Common myeloid progenitor, CD34-positive (primary cell): ENCODE results near the gene MEI1.

Experiments
- CTCF ChIA-PET: fragments of 350-600 bp; sonication (Branson Sonifier 250); formaldehyde crosslinking; loops from one replicate; lab custom pipeline; 2021; ENCODE audit warnings: antibody characterized with exemption; lab: Charles Lee
- POLR2A ChIA-PET: fragments of 350-600 bp; sonication (Branson Sonifier 250); formaldehyde crosslinking; loops from one replicate; lab custom pipeline; 2021; ENCODE audit warnings: antibody characterized with exemption; lab: Charles Lee
- DNase-seq, 3 donors: peaks; one replicate each; pipeline versions ENCODE4 v3.0.0 to v3.0.0-alpha.2; 2013
- H3K27ac ChIP-seq, 2 experiments: 1 replicate in 1 of 2; 2 replicates in 1 of 2; pipeline ENCODE4 v1.7.0; 2013; ENCODE audit warnings: inconsistent platforms in 2 of 2, low read length in 2 of 2, mild to moderate bottlenecking in 2 of 2, low read depth in 1 of 2, moderate library complexity in 1 of 2; ENCODE audit not compliant: severe bottlenecking in 2 of 2, insufficient read depth in 1 of 2, poor library complexity in 1 of 2
- H3K27me3 ChIP-seq, 5 experiments: replicated peaks in 2 of 5; 1 replicate in 3 of 5; 2 replicates in 2 of 5; pipeline versions ENCODE4 v1.6.1 to v1.7.0; 2013; ENCODE audit warnings: low read length in 4 of 5, mild to moderate bottlenecking in 2 of 5, moderate library complexity in 2 of 5, inconsistent platforms in 1 of 5; ENCODE audit not compliant: insufficient read depth in 5 of 5, control insufficient read depth in 4 of 5
- H3K36me3 ChIP-seq, 4 experiments: 1 replicate in 2 of 4; 2 replicates in 2 of 4; pipeline versions ENCODE4 v1.6.1 to v1.7.0; 2013; ENCODE audit warnings: low read length in 3 of 4, control low read depth in 1 of 4, mild to moderate bottlenecking in 1 of 4; ENCODE audit not compliant: control insufficient read depth in 4 of 4, insufficient read depth in 4 of 4
- H3K4me1 ChIP-seq, 4 experiments: 1 replicate in 3 of 4; 2 replicates in 1 of 4; pipeline versions ENCODE4 v1.6.1 to v1.7.1; 2013; ENCODE audit warnings: low read length in 3 of 4, mild to moderate bottlenecking in 3 of 4, control low read depth in 1 of 4, inconsistent platforms in 1 of 4, moderate library complexity in 1 of 4; ENCODE audit not compliant: control insufficient read depth in 4 of 4, insufficient read depth in 4 of 4; ENCODE audit errors: control extremely low read depth in 1 of 4
- H3K4me3 ChIP-seq, 7 experiments: 1 replicate in 4 of 7; 2 replicates in 3 of 7; pipeline versions ENCODE4 v1.5.1 to v1.7.0; 2013; ENCODE audit warnings: mild to moderate bottlenecking in 7 of 7, low read length in 6 of 7, moderate library complexity in 6 of 7, inconsistent platforms in 2 of 7, low read depth in 2 of 7, control low read depth in 1 of 7; ENCODE audit not compliant: insufficient read depth in 4 of 7, control insufficient read depth in 1 of 7; ENCODE audit errors: extremely low read depth in 1 of 7
- H3K9me3 ChIP-seq, 5 experiments: 1 replicate in 4 of 5; 2 replicates in 1 of 5; pipeline versions ENCODE4 v1.6.1 to v1.7.1; 2013; ENCODE audit warnings: low read length in 4 of 5, mild to moderate bottlenecking in 2 of 5, inconsistent platforms in 1 of 5, low read depth in 1 of 5, moderate library complexity in 1 of 5; ENCODE audit not compliant: control insufficient read depth in 4 of 5, insufficient read depth in 2 of 5; ENCODE audit errors: control extremely low read depth in 1 of 5
- WGBS: methylation state at CpG from one replicate; pipeline ENCODE4 v1.1.5; 2013; ENCODE audit not compliant: insufficient coverage; 5-methylcytosine and 5-hydroxymethylcytosine counted together

Gene MEI1

DNA sequence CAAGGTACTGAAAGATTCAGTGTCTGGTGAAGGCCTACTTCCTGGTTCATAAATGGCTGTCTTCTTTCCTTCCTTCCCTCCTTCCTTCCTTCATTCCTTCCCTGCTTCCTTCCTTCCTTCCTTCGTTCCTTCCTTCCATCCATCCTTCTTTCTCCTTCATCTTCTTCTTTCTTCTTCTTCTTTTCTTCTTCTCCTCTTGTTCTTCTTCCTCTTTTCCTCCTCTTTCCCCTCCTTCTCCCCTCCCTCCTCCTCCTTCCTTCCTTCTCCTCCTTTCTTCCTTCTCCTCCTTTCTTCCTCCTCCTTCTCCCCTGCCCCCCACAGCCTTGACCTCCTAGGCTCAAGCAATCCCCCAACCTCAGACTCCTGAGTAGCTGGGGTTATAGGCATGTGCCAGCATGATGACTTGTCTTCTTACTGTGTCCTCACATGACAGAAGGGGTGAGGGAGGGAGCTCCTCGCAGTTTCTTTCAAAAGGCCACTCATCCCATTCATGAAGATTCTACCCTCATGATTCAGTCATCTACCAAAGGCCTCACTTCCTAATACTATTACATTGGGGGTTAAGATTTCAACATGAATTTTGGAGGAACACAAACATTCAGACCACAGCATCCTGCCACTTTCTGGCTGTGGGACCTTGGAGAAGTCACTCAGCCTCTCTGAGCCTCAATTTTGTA lies 78.6 kb downstream of the MEI1 start:
- no peak overlapping the region for H3K27ac ChIP-seq
- WGBS: 87% methylated on average over 1 of the region's 2 CpGs

GRCh38 chr22:41779929-41780505 lies 80.7 kb downstream of the MEI1 start:
- no peak for DNase-seq
- ChIA-PET CTCF (interaction anchor here (1.3 to 8.1 kb wide), 5 partner anchors 10 to 160 kb away, joined by 3 to 55 read pairs (median 7); partner anchors contain the start of gene CCDC134), POLR2A (interaction anchor here (1.0 to 1.9 kb wide), 3 partner anchors 13 to 53 kb away, joined by 3 to 14 read pairs (median 3); partner anchors contain the start of genes CCDC134 and SREBF2)
- Histone ChIP-seq H3K36me3 (no peaks in the 10 kb centered on the region), H3K4me1 (peaks cover 12 to 27% (median 19%) of the 10 kb centered on the region in 4 experiments), H3K4me3 (no peak overlapping the region), H3K9me3 (no peaks in the 10 kb centered on the region), H3K27me3 (no peaks in the 10 kb centered on the region), H3K27ac (peak overlapping the region in 1 of 2 experiments; percentile 5)
- 67% methylated on average over 3 of the region's 3 CpGs for WGBS

More for the DNA sequence above, 78.6 kb downstream of the MEI1 start:
- H3K4me3 ChIP-seq: no peak overlapping the region
- CTCF ChIA-PET: interaction anchor here (1.0 to 8.1 kb wide), 2 partner anchors 20 to 31 kb away, joined by 4 to 55 read pairs; partner anchors contain the start of gene CCDC134
- H3K4me1 ChIP-seq: peaks cover 12 to 26% (median 19%) of the 10 kb centered on the region in 4 experiments
- POLR2A ChIA-PET: no interaction called here
- no peaks in the 10 kb centered on the region for H3K9me3 ChIP-seq
- H3K27me3 ChIP-seq: no peaks in the 10 kb centered on the region
- H3K36me3 ChIP-seq: no peaks in the 10 kb centered on the region
- DNase-seq: peak in 2 of 3 donors; percentile 19 to 37

DNA sequence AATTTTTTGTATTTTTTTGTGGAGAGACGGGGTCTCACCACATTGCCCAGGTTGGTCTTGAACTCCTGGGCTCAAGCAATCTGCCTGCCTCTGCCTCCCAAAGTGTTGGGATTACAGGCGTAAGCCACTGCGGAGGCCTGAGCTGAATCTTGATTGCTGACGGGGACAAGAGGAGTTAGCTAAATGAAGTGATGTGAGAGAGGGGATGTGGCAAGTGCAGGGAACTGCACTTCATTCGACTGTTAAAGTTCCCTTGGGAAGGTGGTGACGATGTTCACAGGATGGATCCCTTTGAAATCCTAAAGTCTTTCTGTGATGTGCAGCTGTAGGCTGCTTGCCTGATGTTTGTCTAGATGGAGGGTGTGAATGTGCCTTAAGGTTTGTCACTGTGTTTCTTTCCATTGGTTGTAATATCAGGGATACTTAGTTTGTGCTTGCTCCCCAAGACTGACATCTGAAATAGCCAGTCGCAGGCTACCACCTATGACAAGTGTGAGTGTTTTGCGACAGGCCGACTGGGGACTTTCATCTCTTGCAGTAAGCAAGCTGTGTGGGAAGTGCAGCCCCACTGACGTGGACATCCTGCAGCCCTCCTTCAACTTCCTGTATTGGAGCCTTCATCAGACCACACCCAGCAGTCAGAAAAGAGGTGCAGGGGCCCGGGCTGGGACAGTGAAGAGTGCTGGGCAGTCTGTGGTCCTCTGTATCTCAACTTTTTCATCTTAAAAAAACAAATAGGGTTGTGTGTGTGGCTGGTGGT lies 81.6 kb downstream of the MEI1 start:
- WGBS: 41% methylated on average over 8 of the region's 11 CpGs
- no peaks in the 10 kb centered on the region for H3K36me3 ChIP-seq
- peaks cover 12 to 27% (median 19%) of the 10 kb centered on the region in 4 experiments for H3K4me1 ChIP-seq
- peak; percentile 96 to 100 (median 99) for DNase-seq
- H3K9me3 ChIP-seq: no peaks in the 10 kb centered on the region
- peak overlapping the region; percentile 14 to 76 for H3K27ac ChIP-seq
- ChIA-PET CTCF (interaction anchor here (0.7 to 8.1 kb wide), 10 partner anchors 11 to 160 kb away, joined by 3 to 55 read pairs (median 4); partner anchors contain the start of gene CCDC134), POLR2A (interaction anchor here (0.5 to 1.9 kb wide), 5 partner anchors 14 to 130 kb away, joined by 3 to 14 read pairs (median 3); partner anchors contain the start of genes CCDC134 and SREBF2)
- H3K27me3 ChIP-seq: no peaks in the 10 kb centered on the region
- peak overlapping the region in 5 of 7 experiments; percentile 40 to 67 (median 47) for H3K4me3 ChIP-seq

DNA sequence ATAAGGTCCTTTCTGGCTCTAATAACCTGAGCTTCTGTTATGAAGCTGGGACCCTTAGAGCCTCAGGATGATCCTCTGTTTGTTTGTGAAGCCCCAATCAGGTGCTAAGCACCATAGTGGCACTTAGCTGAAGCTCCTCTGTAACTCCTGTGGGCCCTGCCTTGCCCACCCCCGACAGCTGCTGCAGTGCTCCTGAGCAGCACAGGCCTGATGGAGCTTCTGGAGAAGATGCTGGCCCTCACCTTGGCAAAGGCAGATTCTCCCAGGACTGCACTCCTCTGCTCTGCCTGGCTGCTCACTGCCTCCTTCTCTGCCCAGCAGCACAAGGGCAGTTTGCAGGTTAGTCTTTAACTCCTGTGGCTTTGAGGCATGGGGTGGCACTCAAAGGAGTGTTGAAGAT lies 82.2 kb downstream of the MEI1 start:
- ChIA-PET POLR2A (interaction anchor here (0.5 to 1.9 kb wide), 4 partner anchors 15 to 129 kb away, joined by 3 to 14 read pairs (median 3); partner anchors contain the start of gene CCDC134), CTCF (interaction anchor here (0.7 to 8.1 kb wide), 9 partner anchors 10 to 159 kb away, joined by 3 to 55 read pairs (median 3); partner anchors contain the start of gene CCDC134)
- Histone ChIP-seq H3K27me3 (no peaks in the 10 kb centered on the region), H3K4me1 (peaks cover 12 to 27% (median 19%) of the 10 kb centered on the region in 4 experiments), H3K9me3 (no peaks in the 10 kb centered on the region), H3K36me3 (no peaks in the 10 kb centered on the region), H3K4me3 (peak overlapping the region in 6 of 7 experiments; percentile 21 to 67 (median 45)), H3K27ac (peak overlapping the region; percentile 14 to 76)
- DNase-seq: no peak
- WGBS: 71% methylated on average over 1 of the region's 1 CpG

DNA sequence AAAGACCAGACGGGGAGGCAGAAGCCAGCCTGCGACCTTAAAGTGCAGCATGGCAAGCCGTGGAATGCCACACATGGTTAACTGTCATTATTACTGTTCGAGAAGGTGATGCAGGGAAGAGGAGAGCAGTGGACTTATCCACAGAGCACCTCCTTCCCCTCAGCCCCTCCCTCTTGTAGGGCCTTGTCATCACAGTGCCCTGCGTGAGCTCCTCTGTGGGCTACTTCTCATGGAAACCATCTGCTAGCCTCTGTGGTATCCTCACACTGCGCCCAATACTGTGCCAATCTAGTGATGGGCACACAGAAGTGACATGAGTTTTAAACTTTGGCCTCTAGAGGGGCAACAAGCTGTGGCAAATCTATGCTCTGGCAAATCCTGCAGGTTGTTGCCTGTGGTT lies 83.0 kb downstream of the MEI1 start:
- Histone ChIP-seq H3K27ac (no peak overlapping the region), H3K36me3 (no peaks in the 10 kb centered on the region), H3K9me3 (no peaks in the 10 kb centered on the region), H3K27me3 (no peaks in the 10 kb centered on the region), H3K4me3 (peak overlapping the region in 1 of 7 experiments; percentile 67), H3K4me1 (peaks cover 12 to 27% (median 19%) of the 10 kb centered on the region in 4 experiments)
- ChIA-PET CTCF (interaction anchor here (1.0 to 8.1 kb wide), 4 partner anchors 9 to 18 kb away, joined by 3 to 55 read pairs (median 3); partner anchors contain the start of gene CCDC134), POLR2A (interaction anchor here (1.4 to 2.2 kb wide), 2 partner anchors 16 to 18 kb away, joined by 4 to 5 read pairs; partner anchors contain the start of gene CCDC134)
- peak in 2 of 3 donors; percentile 36 to 39 for DNase-seq
- 93% methylated on average over 6 of the region's 6 CpGs for WGBS

DNA sequence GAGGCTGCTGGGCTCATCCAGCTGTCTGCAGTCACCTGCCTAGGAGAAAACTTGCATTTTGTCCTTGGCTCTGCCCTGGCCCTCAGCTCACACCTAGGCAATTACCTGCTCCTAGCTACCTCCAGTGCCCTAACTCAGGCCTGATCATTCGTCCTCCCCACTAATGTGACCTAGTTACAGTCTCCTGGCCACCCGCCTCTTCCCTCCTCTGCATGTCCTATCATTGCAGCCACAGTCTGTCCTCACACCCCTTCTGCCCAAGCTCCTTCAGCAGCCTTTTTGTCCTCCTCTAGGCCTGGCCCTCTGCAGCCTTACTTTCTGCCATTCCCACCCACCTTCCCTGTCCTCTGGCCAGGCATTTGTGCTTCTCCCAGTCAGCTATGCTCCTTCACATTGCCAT lies 83.4 kb downstream of the MEI1 start:
- Histone ChIP-seq H3K27ac (no peak overlapping the region), H3K9me3 (no peaks in the 10 kb centered on the region), H3K36me3 (no peaks in the 10 kb centered on the region), H3K4me1 (peaks cover 12 to 27% (median 19%) of the 10 kb centered on the region in 4 experiments), H3K4me3 (no peak overlapping the region), H3K27me3 (no peaks in the 10 kb centered on the region)
- ChIA-PET POLR2A (interaction anchor here (1.4 to 2.2 kb wide), 2 partner anchors 16 to 18 kb away, joined by 4 to 5 read pairs; partner anchors contain the start of gene CCDC134), CTCF (interaction anchor here (1.1 to 8.1 kb wide), 3 partner anchors 10 to 18 kb away, joined by 3 to 55 read pairs (median 3); partner anchors contain the start of gene CCDC134)
- WGBS: 100% methylated on average over 2 of the region's 2 CpGs
- no peak for DNase-seq
